Vagina (tissue), 2 donors: ENCODE data around the gene CASKIN1. TPM values are rescaled to one million over a fixed set of nuclear protein-coding genes. Genes with fewer than 3 reads are reported as not detected.
A peak's percentile ranks its signal among the peaks of the same experiment; 100 is the strongest.

ENCODE experiments used
- DNase-seq, 2 donors: peaks; one replicate each; pipeline ENCODE4 v3.0.0-alpha.2; 2017; ENCODE audit errors: extremely low spot score in 2 of 2
- H3K27ac ChIP-seq: fragments of 200-600 bp; sonication (generic); one replicate; pipeline ENCODE4 v1.5.1; 2019
- H3K27me3 ChIP-seq: fragments of 200-600 bp; sonication (generic); one replicate; pipeline ENCODE4 v1.5.1; 2019
- H3K36me3 ChIP-seq, 2 donors: fragments of 200-600 bp; sonication (generic); one replicate each; pipeline ENCODE4 v1.5.1; 2017 to 2019
- H3K4me1 ChIP-seq: fragments of 200-600 bp; sonication (generic); one replicate; pipeline ENCODE4 v1.5.1; 2019
- H3K4me3 ChIP-seq, 2 donors: fragments of 200-600 bp; sonication (generic); 1 replicate in 1 of 2; 2 replicates in 1 of 2; pipeline ENCODE4 v1.5.1; 2016 to 2019
- H3K9me3 ChIP-seq: fragments of 200-600 bp; sonication (generic); one replicate; pipeline ENCODE4 v1.5.1; 2019
- CTCF ChIP-seq, 3 experiments: fragments of 450-650 bp in 2 of 3; fragments of 200-600 bp in 1 of 3; sonication (generic) in 1 of 3; IDR thresholded peaks; one replicate each; pipeline ENCODE4 v1.5.1; 2017 to 2019; ENCODE audit warnings: antibody characterized with exemption in 3 of 3, mild to moderate bottlenecking in 2 of 3, moderate library complexity in 2 of 3
- POLR2A ChIP-seq, 2 donors: fragments of 450-650 bp; IDR thresholded peaks; one replicate each; pipeline ENCODE4 v1.6.1; 2017; ENCODE audit warnings: antibody characterized with exemption in 2 of 2, mild to moderate bottlenecking in 2 of 2, moderate library complexity in 2 of 2
- POLR2AphosphoS5 ChIP-seq, 2 donors: sonication (generic); formaldehyde crosslinking; IDR thresholded peaks; one replicate each; pipeline ENCODE4 v1.9.0; 2017; ENCODE audit warnings: antibody characterized with exemption in 2 of 2, mild to moderate bottlenecking in 2 of 2, low read depth in 1 of 2; ENCODE audit not compliant: insufficient read depth in 1 of 2
- intact Hi-C: fragments of 100-400 bp; cut with DNase I; formaldehyde crosslinking; loops from one replicate; pipeline ENCODE4 v1.15.1; 2023
- total RNA-seq: library from RNA; depleted of rRNA; stranded (reverse); fragments of >200 nt; gene quantifications from one replicate; pipeline ENCODE4 v1.2.3, GENCODE V29; 2016

The CASKIN1 gene
- total RNA-seq, 1 donor from 2014 or later: 0.25 TPM

GRCh38 chr16:2237493-2238149 is 41.2 kb upstream of the CASKIN1 start:
- DNase-seq: no peak
- Histone ChIP-seq H3K9me3 (no peaks in the 10 kb centered on the region), H3K4me1 (peaks cover 22% of the 10 kb centered on the region), H3K4me3 (no peak overlapping the region), H3K36me3 (peaks cover 0 to 34% of the 10 kb centered on the region in 2 donors), H3K27ac (no peak overlapping the region), H3K27me3 (peaks cover 9% of the 10 kb centered on the region)
- TF ChIP-seq POLR2A (IDR thresholded peaks at IDR 0.05) (no peak), POLR2AphosphoS5 (IDR thresholded peaks at IDR 0.05; ENCODE audit: insufficient read depth in 1 of 2, low read depth in 1 of 2) (no peak), CTCF (IDR thresholded peaks at IDR 0.05) (no peak)
- intact Hi-C loops: no loop called here

DNA sequence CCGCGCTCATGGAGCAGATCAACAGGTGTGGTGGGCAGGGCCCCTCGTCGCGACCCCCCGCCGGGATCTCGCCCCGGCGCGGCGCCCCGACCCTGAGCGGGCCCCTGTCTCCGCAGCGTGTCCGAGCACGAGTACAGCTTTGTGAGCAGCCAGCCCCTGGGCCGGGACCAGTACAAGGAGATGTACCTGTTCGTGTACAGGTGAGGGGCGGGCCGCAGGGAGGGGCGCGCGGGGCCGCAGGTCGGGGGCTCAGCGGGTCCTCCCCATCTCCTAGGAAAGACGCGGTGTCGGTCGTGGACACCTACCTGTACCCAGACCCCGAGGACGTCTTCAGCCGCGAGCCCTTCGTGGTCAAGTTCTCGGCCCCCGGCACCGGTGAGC is 40.7 kb upstream of the CASKIN1 start:
- H3K4me1 ChIP-seq: peaks cover 22% of the 10 kb centered on the region
- DNase-seq: no peak

DNA sequence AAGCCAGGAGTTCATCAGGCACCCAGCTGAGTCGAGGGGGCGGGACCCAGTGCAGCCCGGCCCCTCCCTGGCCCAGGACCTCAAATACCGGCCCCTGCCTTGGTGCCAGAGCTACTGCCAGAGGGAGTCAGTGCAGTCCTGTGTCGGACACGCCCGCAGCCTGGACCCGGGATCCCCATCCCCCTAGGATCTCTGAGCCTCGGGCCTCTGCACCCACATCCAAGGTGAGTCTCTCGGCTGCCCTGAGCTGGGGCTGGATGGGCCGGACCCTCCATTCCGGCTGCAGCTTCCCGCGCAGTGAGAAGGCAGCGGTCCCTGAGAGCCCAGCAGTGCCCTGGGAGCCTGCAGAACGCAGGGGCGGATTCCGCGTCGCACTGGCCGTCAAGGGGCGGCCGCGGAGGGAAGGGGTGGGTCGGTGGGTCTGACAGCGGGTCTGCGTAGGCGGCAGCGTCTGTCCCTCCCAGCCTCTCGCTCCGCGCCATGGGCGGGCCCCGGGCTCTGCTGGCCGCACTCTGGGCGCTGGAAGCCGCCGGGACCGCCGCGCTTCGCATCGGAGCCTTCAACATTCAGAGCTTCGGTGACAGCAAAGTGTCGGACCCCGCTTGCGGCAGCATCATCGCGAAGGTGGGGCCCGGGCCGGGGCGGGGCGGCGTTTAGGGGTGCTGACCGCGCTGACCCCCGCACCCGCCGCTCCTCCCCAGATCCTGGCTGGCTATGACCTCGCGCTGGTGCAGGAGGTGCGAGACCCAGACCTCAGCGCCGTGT is 40.1 kb upstream of the CASKIN1 start, which contains the start of gene DNASE1L2:
DNASE1L2 (plus strand) TSS at position 108 of the 765 bp plus-strand sequence; CDS start at position 481, 373 bp downstream.
- DNase-seq: no peak
- peaks cover 0 to 42% of the 10 kb centered on the region in 2 donors for H3K36me3 ChIP-seq
- intact Hi-C loops: no loop called here
- H3K27ac ChIP-seq: no peak within 1 kb of the TSS
- peaks cover 9% of the 10 kb centered on the region for H3K27me3 ChIP-seq
- H3K4me1 ChIP-seq: peaks cover 26% of the 10 kb centered on the region
- TF ChIP-seq POLR2AphosphoS5 (IDR thresholded peaks at IDR 0.05; ENCODE audit: insufficient read depth in 1 of 2, low read depth in 1 of 2): no peak
- H3K9me3 ChIP-seq: no peaks in the 10 kb centered on the region
- peak within 1 kb of the TSS; percentile 3 to 22 for H3K4me3 ChIP-seq

More for the DNA sequence above, 40.7 kb upstream of the CASKIN1 start:
- Histone ChIP-seq H3K36me3 (peaks cover 0 to 36% of the 10 kb centered on the region in 2 donors), H3K4me3 (no peak overlapping the region), H3K27ac (no peak overlapping the region), H3K9me3 (no peaks in the 10 kb centered on the region), H3K27me3 (peaks cover 9% of the 10 kb centered on the region)
- intact Hi-C loops: no loop called here
- TF ChIP-seq CTCF (IDR thresholded peaks at IDR 0.05): no peak
- no peak for TF ChIP-seq POLR2A (IDR thresholded peaks at IDR 0.05)
- no peak for TF ChIP-seq POLR2AphosphoS5 (IDR thresholded peaks at IDR 0.05; ENCODE audit: insufficient read depth in 1 of 2, low read depth in 1 of 2)

DNA sequence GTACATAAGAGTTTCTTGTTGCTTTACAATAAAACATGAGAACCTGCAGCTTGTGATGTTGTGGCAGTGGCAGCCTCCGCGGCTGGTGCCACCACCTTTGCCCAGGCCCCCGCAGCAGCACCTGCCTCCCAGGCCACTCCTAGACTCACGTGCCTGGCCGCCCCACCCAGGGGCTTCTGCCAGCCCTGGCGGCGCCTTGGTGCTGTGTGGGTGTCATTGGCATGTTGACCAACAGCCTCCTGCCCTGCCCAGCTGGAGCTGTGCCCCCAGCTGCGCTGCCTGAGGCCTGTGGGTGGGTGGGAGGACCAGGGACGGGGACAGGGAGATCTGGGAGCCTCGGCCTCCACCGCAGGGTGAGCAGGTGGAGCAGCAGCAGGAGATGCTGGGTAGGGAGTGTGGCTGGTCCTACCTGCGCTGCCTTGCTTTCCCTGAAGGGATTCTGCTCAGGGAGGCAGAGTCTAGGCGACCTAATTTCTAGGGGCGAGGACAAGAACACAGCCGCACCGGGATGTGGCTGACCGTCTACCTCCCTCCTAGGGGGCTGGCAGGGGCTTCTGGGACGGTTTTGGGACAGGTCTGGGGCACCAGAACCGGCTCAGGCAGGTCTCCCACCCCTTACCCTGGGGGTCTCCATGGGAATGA is 39.4 kb upstream of the CASKIN1 start:
- TF ChIP-seq POLR2A (IDR thresholded peaks at IDR 0.05) (no peak), POLR2AphosphoS5 (IDR thresholded peaks at IDR 0.05; ENCODE audit: insufficient read depth in 1 of 2, low read depth in 1 of 2) (no peak), CTCF (IDR thresholded peaks at IDR 0.05) (no peak)
- DNase-seq: no peak
- Histone ChIP-seq H3K36me3 (peaks cover 0 to 47% of the 10 kb centered on the region in 2 donors), H3K9me3 (no peaks in the 10 kb centered on the region), H3K27me3 (peaks cover 9% of the 10 kb centered on the region), H3K4me1 (peaks cover 33% of the 10 kb centered on the region), H3K27ac (no peak overlapping the region), H3K4me3 (no peak overlapping the region)
- intact Hi-C loops: no loop called here

DNA sequence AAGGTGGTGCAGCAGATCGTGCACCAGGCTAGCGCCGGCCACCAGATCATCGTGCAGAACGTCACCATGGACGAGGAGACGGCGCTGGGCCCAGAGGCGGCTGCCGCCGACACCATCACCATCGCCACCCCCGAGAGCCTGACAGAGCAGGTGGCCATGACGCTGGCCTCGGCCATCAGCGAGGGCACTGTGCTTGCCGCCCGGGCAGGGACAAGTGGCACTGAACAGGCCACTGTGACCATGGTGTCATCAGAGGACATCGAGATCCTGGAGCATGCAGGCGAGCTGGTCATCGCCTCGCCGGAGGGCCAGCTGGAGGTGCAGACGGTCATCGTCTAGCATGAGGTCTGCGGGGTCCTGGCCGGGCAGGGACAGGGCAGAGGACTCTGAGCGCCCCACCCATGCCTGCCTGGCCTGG is 38.8 kb upstream of the CASKIN1 start:
- Histone ChIP-seq H3K4me1 (peaks cover 38% of the 10 kb centered on the region), H3K36me3 (peaks cover 0 to 49% of the 10 kb centered on the region in 2 donors)
- intact Hi-C loops: no loop called here

More for the DNA sequence above, 38.8 kb upstream of the CASKIN1 start:
- Histone ChIP-seq H3K4me3 (no peak overlapping the region), H3K27ac (no peak overlapping the region), H3K9me3 (no peaks in the 10 kb centered on the region), H3K27me3 (peaks cover 9% of the 10 kb centered on the region)
- no peak for TF ChIP-seq POLR2A (IDR thresholded peaks at IDR 0.05)
- no peak for DNase-seq
